Measurements from ENCODE around the gene PRR32. TPM values are rescaled to one million over a fixed set of nuclear protein-coding genes. Genes with fewer than 3 reads are reported as not detected.

The PRR32 gene
- total and polyA plus RNA-seq, 2 of the 13 experiments (the other 11 are each of a cell fraction or from before 2014, with no cell fraction given), result not detected

- TF ChIP-seq, protein P1, sequence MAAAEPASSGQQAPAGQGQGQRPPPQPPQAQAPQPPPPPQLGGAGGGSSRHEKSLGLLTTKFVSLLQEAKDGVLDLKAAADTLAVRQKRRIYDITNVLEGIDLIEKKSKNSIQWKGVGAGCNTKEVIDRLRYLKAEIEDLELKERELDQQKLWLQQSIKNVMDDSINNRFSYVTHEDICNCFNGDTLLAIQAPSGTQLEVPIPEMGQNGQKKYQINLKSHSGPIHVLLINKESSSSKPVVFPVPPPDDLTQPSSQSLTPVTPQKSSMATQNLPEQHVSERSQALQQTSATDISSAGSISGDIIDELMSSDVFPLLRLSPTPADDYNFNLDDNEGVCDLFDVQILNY (CRISPR knock-in tag; conservative IDR thresholded peaks at IDR 0.05), result no peak
- TF ChIP-seq CBX5 (CRISPR knock-in tag; IDR thresholded peaks at IDR 0.05; ENCODE audit: borderline replicate concordance) (no peak), GPN1 (CRISPR knock-in tag; IDR thresholded peaks at IDR 0.05; ENCODE audit: borderline replicate concordance) (no peak), ZSCAN22 (CRISPR knock-in tag; IDR thresholded peaks at IDR 0.05) (no peak), ZBTB33 (CRISPR knock-in tag; IDR thresholded peaks at IDR 0.05) (no peak), SRF (IDR thresholded peaks at IDR 0.05; ENCODE audit: low read depth, low read length) (no peak), NR2F2 (IDR thresholded peaks at IDR 0.05; ENCODE audit: borderline replicate concordance, low read depth) (no peak), ZNF83 (CRISPR knock-in tag; IDR thresholded peaks at IDR 0.05; ENCODE audit: borderline replicate concordance) (no peak), BRCA1 (CRISPR knock-in tag; IDR thresholded peaks at IDR 0.05) (no peak)
- TF ChIP-seq, protein P2, sequence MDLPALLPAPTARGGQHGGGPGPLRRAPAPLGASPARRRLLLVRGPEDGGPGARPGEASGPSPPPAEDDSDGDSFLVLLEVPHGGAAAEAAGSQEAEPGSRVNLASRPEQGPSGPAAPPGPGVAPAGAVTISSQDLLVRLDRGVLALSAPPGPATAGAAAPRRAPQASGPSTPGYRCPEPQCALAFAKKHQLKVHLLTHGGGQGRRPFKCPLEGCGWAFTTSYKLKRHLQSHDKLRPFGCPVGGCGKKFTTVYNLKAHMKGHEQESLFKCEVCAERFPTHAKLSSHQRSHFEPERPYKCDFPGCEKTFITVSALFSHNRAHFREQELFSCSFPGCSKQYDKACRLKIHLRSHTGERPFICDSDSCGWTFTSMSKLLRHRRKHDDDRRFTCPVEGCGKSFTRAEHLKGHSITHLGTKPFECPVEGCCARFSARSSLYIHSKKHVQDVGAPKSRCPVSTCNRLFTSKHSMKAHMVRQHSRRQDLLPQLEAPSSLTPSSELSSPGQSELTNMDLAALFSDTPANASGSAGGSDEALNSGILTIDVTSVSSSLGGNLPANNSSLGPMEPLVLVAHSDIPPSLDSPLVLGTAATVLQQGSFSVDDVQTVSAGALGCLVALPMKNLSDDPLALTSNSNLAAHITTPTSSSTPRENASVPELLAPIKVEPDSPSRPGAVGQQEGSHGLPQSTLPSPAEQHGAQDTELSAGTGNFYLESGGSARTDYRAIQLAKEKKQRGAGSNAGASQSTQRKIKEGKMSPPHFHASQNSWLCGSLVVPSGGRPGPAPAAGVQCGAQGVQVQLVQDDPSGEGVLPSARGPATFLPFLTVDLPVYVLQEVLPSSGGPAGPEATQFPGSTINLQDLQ (CRISPR knock-in tag; IDR thresholded peaks at IDR 0.05), result no peak
- TF ChIP-seq, protein P3, sequence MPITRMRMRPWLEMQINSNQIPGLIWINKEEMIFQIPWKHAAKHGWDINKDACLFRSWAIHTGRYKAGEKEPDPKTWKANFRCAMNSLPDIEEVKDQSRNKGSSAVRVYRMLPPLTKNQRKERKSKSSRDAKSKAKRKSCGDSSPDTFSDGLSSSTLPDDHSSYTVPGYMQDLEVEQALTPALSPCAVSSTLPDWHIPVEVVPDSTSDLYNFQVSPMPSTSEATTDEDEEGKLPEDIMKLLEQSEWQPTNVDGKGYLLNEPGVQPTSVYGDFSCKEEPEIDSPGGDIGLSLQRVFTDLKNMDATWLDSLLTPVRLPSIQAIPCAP (CRISPR knock-in tag; IDR thresholded peaks at IDR 0.05; ENCODE audit: low read depth), result no peak
These were observed 16.7 kb downstream of the PRR32 start (continued) for GRCh38 chrX:126836186-126836585.
